ENCODE measurements around the gene MRPL40.

GRCh38 chr22:19477321-19478044, 45.1 kb downstream of the MRPL40 start:
- TF ChIP-seq, protein P1, sequence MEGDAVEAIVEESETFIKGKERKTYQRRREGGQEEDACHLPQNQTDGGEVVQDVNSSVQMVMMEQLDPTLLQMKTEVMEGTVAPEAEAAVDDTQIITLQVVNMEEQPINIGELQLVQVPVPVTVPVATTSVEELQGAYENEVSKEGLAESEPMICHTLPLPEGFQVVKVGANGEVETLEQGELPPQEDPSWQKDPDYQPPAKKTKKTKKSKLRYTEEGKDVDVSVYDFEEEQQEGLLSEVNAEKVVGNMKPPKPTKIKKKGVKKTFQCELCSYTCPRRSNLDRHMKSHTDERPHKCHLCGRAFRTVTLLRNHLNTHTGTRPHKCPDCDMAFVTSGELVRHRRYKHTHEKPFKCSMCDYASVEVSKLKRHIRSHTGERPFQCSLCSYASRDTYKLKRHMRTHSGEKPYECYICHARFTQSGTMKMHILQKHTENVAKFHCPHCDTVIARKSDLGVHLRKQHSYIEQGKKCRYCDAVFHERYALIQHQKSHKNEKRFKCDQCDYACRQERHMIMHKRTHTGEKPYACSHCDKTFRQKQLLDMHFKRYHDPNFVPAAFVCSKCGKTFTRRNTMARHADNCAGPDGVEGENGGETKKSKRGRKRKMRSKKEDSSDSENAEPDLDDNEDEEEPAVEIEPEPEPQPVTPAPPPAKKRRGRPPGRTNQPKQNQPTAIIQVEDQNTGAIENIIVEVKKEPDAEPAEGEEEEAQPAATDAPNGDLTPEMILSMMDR (IDR thresholded peaks at IDR 0.05; ENCODE audit: insufficient read depth, low read length) = no peak
- no peak for TF ChIP-seq POLR2AphosphoS5 (IDR thresholded peaks at IDR 0.05; ENCODE audit: low read depth)
